ENCODE data around the gene PABPN1L. TPM values are rescaled to one million over a fixed set of nuclear protein-coding genes. Genes with fewer than 3 reads are reported as not detected.
A peak's percentile ranks its signal among the peaks of the same experiment; 100 is the strongest.

Gene PABPN1L
- total and polyA plus RNA-seq, 2 of the 13 experiments (the other 11 are each of a cell fraction or from before 2014, with no cell fraction given) = not detected

DNA sequence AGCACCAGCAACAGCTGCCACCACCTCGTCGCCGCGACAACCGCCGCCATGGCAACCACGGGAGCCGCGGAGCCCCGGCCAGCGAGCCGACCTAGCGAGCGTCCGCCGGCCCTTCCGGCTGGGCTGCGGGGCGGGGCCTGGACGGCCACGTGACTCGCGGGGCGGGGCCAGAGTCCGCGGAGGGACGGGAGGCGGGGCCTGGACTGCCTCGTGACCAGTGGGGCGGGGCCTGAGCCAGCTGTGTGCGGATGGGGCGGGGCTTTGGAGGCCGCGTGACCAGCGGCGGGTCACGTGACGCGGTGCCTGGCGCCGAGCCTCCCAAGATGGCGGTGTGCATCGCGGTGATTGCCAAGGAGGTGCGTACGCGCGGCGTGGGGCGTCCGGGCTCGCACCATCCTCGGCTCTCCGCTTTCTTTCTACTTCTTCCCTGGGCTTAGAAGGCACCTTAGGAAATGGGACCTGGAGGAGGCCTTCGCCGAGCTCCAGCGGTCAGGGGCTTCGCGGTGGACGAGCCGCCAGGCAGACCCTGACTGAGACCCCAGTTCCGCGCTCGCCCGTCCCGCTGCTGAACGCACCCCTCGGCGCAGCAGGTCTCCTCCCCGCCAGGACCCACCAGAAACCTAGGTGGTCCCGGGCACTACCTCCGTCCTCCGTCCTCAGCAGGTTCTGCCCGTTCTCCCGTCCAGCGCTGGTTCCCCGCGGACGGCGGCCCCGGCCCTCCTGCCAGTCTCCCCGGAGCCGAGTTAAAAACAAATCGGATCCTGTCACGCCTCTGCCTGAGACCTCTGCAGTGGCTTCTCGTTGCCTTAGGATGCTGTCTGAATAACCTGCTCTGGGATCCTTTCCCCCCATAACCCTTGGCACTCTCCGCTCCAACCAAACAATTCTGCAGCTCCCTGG, 9.4 kb downstream of the PABPN1L start, which contains the start of the genes GALNS and TRAPPC2L (continued):
- TF ChIP-seq, protein P1, sequence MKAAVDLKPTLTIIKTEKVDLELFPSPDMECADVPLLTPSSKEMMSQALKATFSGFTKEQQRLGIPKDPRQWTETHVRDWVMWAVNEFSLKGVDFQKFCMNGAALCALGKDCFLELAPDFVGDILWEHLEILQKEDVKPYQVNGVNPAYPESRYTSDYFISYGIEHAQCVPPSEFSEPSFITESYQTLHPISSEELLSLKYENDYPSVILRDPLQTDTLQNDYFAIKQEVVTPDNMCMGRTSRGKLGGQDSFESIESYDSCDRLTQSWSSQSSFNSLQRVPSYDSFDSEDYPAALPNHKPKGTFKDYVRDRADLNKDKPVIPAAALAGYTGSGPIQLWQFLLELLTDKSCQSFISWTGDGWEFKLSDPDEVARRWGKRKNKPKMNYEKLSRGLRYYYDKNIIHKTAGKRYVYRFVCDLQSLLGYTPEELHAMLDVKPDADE (CRISPR knock-in tag; IDR thresholded peaks at IDR 0.05) = no peak
- TF ChIP-seq ZNF567 (CRISPR knock-in tag; IDR thresholded peaks at IDR 0.05; ENCODE audit: borderline replicate concordance) (peak; percentile 42; the same call in 1 of the 2 replicates), HOXD1 (CRISPR knock-in tag; IDR thresholded peaks at IDR 0.05) (peak; percentile 59), TGIF2 (CRISPR knock-in tag; IDR thresholded peaks at IDR 0.05) (0 out of 2 replicates have a peak, but pooled peaks have one; percentile 55), CAMTA2 (CRISPR knock-in tag; IDR thresholded peaks at IDR 0.05; ENCODE audit: borderline replicate concordance) (no peak; the same call in 1 of the 2 replicates), ZFP36L1 (CRISPR knock-in tag; IDR thresholded peaks at IDR 0.05) (no peak), ZEB1 (IDR thresholded peaks at IDR 0.05; ENCODE audit: insufficient replicate concordance, low read depth) (no peak), NFE2L1 (CRISPR knock-in tag; IDR thresholded peaks at IDR 0.05; ENCODE audit: borderline replicate concordance) (no peak), CHD2 (IDR thresholded peaks at IDR 0.05; ENCODE audit: low read depth, low read length) (no peak), SPEN (CRISPR knock-in tag; IDR thresholded peaks at IDR 0.05; ENCODE audit: low read depth) (peak; percentile 93), ZNF782 (CRISPR knock-in tag; IDR thresholded peaks at IDR 0.05; ENCODE audit: borderline replicate concordance) (peak; percentile 83; the same call in 1 of the 2 replicates), ZNF781 (CRISPR knock-in tag; IDR thresholded peaks at IDR 0.05; ENCODE audit: borderline replicate concordance, not compliant biosample characterization) (no peak), RAD51 (IDR thresholded peaks at IDR 0.05; ENCODE audit: borderline replicate concordance) (peak; percentile 99), NR2F6 (IDR thresholded peaks at IDR 0.05) (no peak), NR2F6 (CRISPR knock-in tag; IDR thresholded peaks at IDR 0.05) (0 out of 2 replicates have a peak, but pooled peaks have one; percentile 12), ZSCAN20 (CRISPR knock-in tag; IDR thresholded peaks at IDR 0.05; ENCODE audit: borderline replicate concordance) (peak; percentile 44; the same call in 1 of the 2 replicates), CBX1 (IDR thresholded peaks at IDR 0.05; ENCODE audit: low read depth) (peak; percentile 68), PHF21A (CRISPR knock-in tag; IDR thresholded peaks at IDR 0.05) (no peak; the same call in 1 of the 2 replicates)
- TF ChIP-seq, protein P2, sequence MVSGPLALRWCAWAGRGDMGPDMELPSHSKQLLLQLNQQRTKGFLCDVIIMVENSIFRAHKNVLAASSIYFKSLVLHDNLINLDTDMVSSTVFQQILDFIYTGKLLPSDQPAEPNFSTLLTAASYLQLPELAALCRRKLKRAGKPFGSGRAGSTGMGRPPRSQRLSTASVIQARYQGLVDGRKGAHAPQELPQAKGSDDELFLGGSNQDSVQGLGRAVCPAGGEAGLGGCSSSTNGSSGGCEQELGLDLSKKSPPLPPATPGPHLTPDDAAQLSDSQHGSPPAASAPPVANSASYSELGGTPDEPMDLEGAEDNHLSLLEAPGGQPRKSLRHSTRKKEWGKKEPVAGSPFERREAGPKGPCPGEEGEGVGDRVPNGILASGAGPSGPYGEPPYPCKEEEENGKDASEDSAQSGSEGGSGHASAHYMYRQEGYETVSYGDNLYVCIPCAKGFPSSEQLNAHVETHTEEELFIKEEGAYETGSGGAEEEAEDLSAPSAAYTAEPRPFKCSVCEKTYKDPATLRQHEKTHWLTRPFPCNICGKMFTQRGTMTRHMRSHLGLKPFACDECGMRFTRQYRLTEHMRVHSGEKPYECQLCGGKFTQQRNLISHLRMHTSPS (CRISPR knock-in tag; IDR thresholded peaks at IDR 0.05; ENCODE audit: low read depth) = 0 out of 2 replicates have a peak, but pooled peaks have one; percentile 15
- TF ChIP-seq, protein P3, sequence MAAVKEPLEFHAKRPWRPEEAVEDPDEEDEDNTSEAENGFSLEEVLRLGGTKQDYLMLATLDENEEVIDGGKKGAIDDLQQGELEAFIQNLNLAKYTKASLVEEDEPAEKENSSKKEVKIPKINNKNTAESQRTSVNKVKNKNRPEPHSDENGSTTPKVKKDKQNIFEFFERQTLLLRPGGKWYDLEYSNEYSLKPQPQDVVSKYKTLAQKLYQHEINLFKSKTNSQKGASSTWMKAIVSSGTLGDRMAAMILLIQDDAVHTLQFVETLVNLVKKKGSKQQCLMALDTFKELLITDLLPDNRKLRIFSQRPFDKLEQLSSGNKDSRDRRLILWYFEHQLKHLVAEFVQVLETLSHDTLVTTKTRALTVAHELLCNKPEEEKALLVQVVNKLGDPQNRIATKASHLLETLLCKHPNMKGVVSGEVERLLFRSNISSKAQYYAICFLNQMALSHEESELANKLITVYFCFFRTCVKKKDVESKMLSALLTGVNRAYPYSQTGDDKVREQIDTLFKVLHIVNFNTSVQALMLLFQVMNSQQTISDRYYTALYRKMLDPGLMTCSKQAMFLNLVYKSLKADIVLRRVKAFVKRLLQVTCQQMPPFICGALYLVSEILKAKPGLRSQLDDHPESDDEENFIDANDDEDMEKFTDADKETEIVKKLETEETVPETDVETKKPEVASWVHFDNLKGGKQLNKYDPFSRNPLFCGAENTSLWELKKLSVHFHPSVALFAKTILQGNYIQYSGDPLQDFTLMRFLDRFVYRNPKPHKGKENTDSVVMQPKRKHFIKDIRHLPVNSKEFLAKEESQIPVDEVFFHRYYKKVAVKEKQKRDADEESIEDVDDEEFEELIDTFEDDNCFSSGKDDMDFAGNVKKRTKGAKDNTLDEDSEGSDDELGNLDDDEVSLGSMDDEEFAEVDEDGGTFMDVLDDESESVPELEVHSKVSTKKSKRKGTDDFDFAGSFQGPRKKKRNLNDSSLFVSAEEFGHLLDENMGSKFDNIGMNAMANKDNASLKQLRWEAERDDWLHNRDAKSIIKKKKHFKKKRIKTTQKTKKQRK (IDR thresholded peaks at IDR 0.05; ENCODE audit: low read length) = no peak
- TF ChIP-seq, protein P4, sequence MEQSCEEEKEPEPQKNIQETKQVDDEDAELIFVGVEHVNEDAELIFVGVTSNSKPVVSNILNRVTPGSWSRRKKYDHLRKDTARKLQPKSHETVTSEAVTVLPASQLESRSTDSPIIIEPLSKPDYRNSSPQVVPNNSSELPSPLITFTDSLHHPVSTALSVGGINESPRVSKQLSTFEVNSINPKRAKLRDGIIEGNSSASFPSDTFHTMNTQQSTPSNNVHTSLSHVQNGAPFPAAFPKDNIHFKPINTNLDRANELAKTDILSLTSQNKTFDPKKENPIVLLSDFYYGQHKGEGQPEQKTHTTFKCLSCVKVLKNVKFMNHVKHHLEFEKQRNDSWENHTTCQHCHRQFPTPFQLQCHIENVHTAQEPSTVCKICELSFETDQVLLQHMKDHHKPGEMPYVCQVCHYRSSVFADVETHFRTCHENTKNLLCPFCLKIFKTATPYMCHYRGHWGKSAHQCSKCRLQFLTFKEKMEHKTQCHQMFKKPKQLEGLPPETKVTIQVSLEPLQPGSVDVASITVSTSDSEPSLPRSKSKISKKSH (CRISPR knock-in tag; IDR thresholded peaks at IDR 0.05; ENCODE audit: borderline replicate concordance) = peak; percentile 88

Data from HepG2 (cell line).